A673 (cell line): Measurements from ENCODE around the gene SSBP3. TPM values are rescaled to one million over a fixed set of nuclear protein-coding genes. Genes with fewer than 3 reads are reported as not detected.

ENCODE experiments used
- BruUV-seq: library from RNA; stranded (reverse); fragments of 400-500 nt; replicated peaks from 2 replicates; lab custom pipeline; 2021; lab: Mats Ljungman, UMichigan
- CTCF ChIA-PET: fragments of 300-600 bp; sonication (Branson Sonifier 250); formaldehyde crosslinking; loops from one replicate; lab custom pipeline; 2022; ENCODE audit warnings: antibody characterized with exemption; lab: Charles Lee
- POLR2A ChIA-PET: fragments of 300-600 bp; sonication (Branson Sonifier 250); formaldehyde crosslinking; loops from one replicate; lab custom pipeline; 2022; ENCODE audit warnings: antibody characterized with exemption; ENCODE audit not compliant: low non-redundant PET; lab: Charles Lee
- DNase-seq: peaks from one replicate; pipeline ENCODE4 v3.0.0-alpha.2; 2015; ENCODE audit warnings: low spot score
- H3K27ac ChIP-seq: fragments of 200-600 bp; sonication (generic); 2 replicates; pipeline ENCODE4 v1.5.1; 2016; ENCODE audit warnings: mixed run types, low read depth, mild to moderate bottlenecking, mixed read lengths, antibody characterized with exemption, low read length; ENCODE audit not compliant: poor library complexity, severe bottlenecking
- H3K27me3 ChIP-seq: fragments of 200-600 bp; sonication (generic); replicated peaks from 2 replicates; pipeline ENCODE4 v1.6.1; 2017; ENCODE audit warnings: mixed run types, low read depth, mild to moderate bottlenecking, mixed read lengths, antibody characterized with exemption, low read length; ENCODE audit not compliant: insufficient read depth, poor library complexity
- H3K36me3 ChIP-seq: fragments of 200-600 bp; sonication (generic); 2 replicates; pipeline ENCODE4 v1.6.1; 2016; ENCODE audit warnings: mixed run types, mild to moderate bottlenecking, mixed read lengths, antibody characterized with exemption, low read length; ENCODE audit not compliant: insufficient read depth, poor library complexity, severe bottlenecking
- H3K4me1 ChIP-seq: fragments of 200-600 bp; sonication (generic); 2 replicates; pipeline ENCODE4 v1.6.1; 2017; ENCODE audit warnings: mixed run types, mild to moderate bottlenecking, mixed read lengths, antibody characterized with exemption, low read length; ENCODE audit not compliant: insufficient read depth, poor library complexity, severe bottlenecking
- H3K4me3 ChIP-seq: fragments of 200-600 bp; sonication (generic); 2 replicates; pipeline ENCODE4 v1.5.1; 2016; ENCODE audit warnings: low read depth, mixed run types, mild to moderate bottlenecking, mixed read lengths, low read length; ENCODE audit not compliant: poor library complexity, severe bottlenecking
- H3K9me3 ChIP-seq: fragments of 200-600 bp; sonication (generic); 2 replicates; pipeline ENCODE4 v1.6.1; 2016; ENCODE audit warnings: mixed run types, low read depth, mild to moderate bottlenecking, mixed read lengths, antibody characterized with exemption, low read length; ENCODE audit not compliant: poor library complexity, severe bottlenecking
- EZH2 ChIP-seq: fragments of 200-600 bp; sonication (generic); IDR thresholded peaks from 2 replicates; pipeline ENCODE4 v1.6.1; 2017; ENCODE audit warnings: borderline replicate concordance, low read depth, mild to moderate bottlenecking, mixed read lengths, antibody characterized with exemption, low read length; ENCODE audit not compliant: poor library complexity, severe bottlenecking
- intact Hi-C: fragments of 100-400 bp; cut with micrococcal nuclease; formaldehyde crosslinking; loops from one replicate; pipeline ENCODE4 v1.10.0; 2022; ENCODE audit not compliant: unreplicated experiment
- total RNA-seq: library from RNA; stranded (reverse); gene quantifications from 2 replicates; pipeline ENCODE4 v1.2.3, GENCODE V29; 2021
- TF ChIP-seq, protein P1 (sequence below): fragments of 300-800, 200-600 bp; sonication (generic); conservative IDR thresholded peaks from 2 replicates; pipeline ENCODE4 v1.5.1; 2017; ENCODE audit warnings: low read depth, mild to moderate bottlenecking, antibody characterized with exemption, low read length, moderate library complexity, mixed read lengths

Gene SSBP3
- total RNA-seq, 1 experiment from 2014 or later: 43.0 TPM

DNA sequence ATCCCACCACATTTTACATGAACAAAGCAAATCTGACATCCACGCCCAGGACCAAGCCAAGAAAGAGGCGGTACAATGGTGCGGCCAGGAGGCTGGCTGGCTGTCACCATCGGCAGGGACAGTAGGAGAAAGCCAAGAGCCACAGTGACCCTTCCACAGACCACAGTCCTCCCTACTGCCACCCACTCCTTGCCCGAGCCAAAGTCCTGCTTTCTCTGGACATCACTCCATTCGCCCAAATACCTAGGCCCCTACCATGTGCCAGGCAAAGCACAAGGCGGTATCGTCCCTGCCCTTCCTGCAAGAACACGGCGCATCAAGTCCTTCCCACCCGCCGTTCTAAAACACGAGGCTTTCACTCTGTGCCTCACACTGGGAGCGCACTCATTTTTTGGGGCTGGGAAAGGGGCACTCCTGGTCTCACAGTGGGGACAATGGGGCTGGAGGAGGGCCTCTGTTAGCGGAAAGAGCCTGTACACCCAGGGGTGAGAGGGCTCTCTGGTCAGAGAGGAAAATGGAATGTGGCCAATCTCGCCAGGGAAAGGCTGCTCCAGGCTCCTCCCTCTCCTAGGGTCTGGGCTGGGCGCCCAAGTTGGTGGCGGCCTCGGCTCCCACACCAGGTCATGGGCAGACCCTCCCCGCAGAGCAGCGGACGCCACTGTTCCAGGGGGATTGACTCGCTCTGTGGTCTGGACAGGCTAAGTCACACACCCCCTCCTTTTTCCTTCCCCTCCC, 26.5 kb downstream of the SSBP3 start:
- Histone ChIP-seq H3K36me3 (no peaks in the 10 kb centered on the region), H3K4me1 (no peaks in the 10 kb centered on the region), H3K27me3 (no peaks in the 10 kb centered on the region), H3K4me3 (no peak overlapping the region), H3K27ac (no peak overlapping the region), H3K9me3 (no peaks in the 10 kb centered on the region)
- no peak for TF ChIP-seq EZH2
- TF ChIP-seq, protein P1, sequence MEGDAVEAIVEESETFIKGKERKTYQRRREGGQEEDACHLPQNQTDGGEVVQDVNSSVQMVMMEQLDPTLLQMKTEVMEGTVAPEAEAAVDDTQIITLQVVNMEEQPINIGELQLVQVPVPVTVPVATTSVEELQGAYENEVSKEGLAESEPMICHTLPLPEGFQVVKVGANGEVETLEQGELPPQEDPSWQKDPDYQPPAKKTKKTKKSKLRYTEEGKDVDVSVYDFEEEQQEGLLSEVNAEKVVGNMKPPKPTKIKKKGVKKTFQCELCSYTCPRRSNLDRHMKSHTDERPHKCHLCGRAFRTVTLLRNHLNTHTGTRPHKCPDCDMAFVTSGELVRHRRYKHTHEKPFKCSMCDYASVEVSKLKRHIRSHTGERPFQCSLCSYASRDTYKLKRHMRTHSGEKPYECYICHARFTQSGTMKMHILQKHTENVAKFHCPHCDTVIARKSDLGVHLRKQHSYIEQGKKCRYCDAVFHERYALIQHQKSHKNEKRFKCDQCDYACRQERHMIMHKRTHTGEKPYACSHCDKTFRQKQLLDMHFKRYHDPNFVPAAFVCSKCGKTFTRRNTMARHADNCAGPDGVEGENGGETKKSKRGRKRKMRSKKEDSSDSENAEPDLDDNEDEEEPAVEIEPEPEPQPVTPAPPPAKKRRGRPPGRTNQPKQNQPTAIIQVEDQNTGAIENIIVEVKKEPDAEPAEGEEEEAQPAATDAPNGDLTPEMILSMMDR: no peak
- ChIA-PET CTCF (no interaction called here), POLR2A (no interaction called here)
- no peak for DNase-seq
- intact Hi-C loops: no loop called here
- no TSS peak for BruUV-seq

- Histone ChIP-seq H3K27me3 (no peaks in the 10 kb centered on the region), H3K36me3 (no peaks in the 10 kb centered on the region), H3K9me3 (no peaks in the 10 kb centered on the region), H3K4me1 (no peaks in the 10 kb centered on the region), H3K4me3 (no peak overlapping the region), H3K27ac (no peak overlapping the region)
- POLR2A ChIA-PET: no interaction called here
- TF ChIP-seq EZH2: no peak
- TF ChIP-seq, protein P1: no peak
- BruUV-seq: no TSS peak
- CTCF ChIA-PET: no interaction called here
- DNase-seq: no peak
- intact Hi-C loops: no loop called here
These were observed 27.2 kb downstream of the SSBP3 start for GRCh38 chr1:54378874-54379554.

- H3K27me3 ChIP-seq: no peaks in the 10 kb centered on the region
- no peak overlapping the region for H3K27ac ChIP-seq
- no peaks in the 10 kb centered on the region for H3K4me1 ChIP-seq
- CTCF ChIA-PET: no interaction called here
- BruUV-seq: no TSS peak
- intact Hi-C loops: no loop called here
- TF ChIP-seq, protein P1: no peak
- no peak for TF ChIP-seq EZH2
- H3K36me3 ChIP-seq: no peaks in the 10 kb centered on the region
- no peak overlapping the region for H3K4me3 ChIP-seq
- no peaks in the 10 kb centered on the region for H3K9me3 ChIP-seq
- POLR2A ChIA-PET: no interaction called here
- DNase-seq: no peak
These were observed 27.9 kb downstream of the SSBP3 start for GRCh38 chr1:54378157-54378873.
